Measurements from ENCODE around the gene PPM1N. TPM values are rescaled to one million over a fixed set of nuclear protein-coding genes. Genes with fewer than 3 reads are reported as not detected.

PPM1N gene
- total RNA-seq, 1 donor from 2014 or later: 2.2 TPM

DNA sequence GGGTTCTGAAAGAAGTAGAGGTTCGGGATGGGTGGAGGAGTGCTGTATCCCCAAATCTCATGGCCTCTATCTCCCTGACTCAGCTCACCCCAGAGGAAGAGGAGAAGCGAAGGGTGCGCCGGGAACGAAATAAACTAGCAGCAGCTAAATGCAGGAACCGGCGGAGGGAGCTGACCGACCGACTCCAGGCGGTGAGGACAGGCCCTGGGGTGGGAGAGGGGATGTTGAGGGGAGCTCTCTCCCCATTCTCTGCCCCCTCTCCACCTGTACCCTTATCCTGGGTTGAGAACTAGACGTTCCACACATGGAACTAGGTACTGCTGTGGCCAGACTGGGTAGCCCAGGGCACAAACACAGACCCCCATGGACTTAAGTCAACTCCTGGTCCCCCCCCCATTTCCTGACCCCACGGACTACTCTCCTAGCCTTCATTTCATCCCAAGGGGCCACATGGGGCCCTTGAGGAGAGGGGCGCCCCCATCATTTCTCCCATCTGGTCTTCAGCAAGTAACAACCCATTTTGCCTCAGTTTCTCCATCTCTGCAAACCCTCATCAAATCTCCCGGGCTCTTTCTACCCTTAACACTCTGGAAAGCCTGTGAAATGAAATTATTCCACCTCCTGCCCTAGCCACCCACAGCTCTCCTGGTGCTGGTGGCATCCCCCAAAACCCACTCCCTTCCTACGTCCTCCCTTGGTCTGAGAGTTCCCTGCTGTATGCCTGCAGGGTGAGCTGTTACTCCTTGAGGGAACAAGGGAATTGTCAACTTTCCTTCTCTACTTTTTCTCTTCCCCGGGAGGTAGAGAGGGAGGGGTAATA is 26.9 kb upstream of the PPM1N start:
- no peaks in the 10 kb centered on the region for H3K36me3 ChIP-seq
- no peaks in the 10 kb centered on the region for H3K9me3 ChIP-seq
- no peaks in the 10 kb centered on the region for H3K27me3 ChIP-seq
- H3K4me3 ChIP-seq: no peak overlapping the region
- H3K27ac ChIP-seq: no peak overlapping the region
- TF ChIP-seq, protein P1, sequence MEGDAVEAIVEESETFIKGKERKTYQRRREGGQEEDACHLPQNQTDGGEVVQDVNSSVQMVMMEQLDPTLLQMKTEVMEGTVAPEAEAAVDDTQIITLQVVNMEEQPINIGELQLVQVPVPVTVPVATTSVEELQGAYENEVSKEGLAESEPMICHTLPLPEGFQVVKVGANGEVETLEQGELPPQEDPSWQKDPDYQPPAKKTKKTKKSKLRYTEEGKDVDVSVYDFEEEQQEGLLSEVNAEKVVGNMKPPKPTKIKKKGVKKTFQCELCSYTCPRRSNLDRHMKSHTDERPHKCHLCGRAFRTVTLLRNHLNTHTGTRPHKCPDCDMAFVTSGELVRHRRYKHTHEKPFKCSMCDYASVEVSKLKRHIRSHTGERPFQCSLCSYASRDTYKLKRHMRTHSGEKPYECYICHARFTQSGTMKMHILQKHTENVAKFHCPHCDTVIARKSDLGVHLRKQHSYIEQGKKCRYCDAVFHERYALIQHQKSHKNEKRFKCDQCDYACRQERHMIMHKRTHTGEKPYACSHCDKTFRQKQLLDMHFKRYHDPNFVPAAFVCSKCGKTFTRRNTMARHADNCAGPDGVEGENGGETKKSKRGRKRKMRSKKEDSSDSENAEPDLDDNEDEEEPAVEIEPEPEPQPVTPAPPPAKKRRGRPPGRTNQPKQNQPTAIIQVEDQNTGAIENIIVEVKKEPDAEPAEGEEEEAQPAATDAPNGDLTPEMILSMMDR (IDR thresholded peaks at IDR 0.05): no peak
- H3K4me1 ChIP-seq: peaks cover 6 to 16% of the 10 kb centered on the region in 2 donors
- DNase-seq (ENCODE audit: low spot score in 2 of 2): peak in 1 of 2 donors; percentile 71
- intact Hi-C loops (cut with DNase I): no loop called here

DNA sequence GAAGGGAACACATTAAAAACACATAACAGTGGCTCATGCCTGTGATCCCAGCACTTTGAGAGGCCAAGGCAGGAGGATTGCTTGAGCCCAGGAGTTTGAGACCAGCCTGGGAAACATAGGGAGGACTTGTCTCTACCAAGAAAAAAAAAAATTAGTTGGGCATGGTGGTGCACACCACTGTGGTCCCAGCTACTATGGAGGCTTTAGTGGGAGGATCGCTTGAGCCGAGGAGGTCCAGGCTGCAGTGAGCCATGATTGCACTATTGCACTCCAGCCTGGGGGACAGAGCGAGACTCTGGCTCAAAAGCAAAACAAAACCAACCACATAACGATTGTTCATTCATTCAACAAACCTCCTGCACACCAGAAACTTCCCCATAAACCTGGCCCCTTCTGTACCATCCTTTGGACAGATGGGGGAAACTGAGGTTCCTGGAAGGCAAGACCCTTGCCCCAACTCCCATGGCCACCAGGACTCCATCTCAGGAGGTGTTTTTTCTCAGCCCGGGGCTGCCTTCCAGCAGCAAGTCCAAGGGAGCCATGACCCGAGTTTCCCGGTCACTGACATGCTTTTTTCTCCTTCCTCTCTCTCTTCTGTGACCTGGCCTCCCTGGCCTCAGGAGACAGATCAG is 26.2 kb upstream of the PPM1N start:
- Histone ChIP-seq H3K4me1 (peaks cover 6 to 16% of the 10 kb centered on the region in 2 donors), H3K27ac (no peak overlapping the region)
- TF ChIP-seq, protein P1 (IDR thresholded peaks at IDR 0.05): no peak

DNA sequence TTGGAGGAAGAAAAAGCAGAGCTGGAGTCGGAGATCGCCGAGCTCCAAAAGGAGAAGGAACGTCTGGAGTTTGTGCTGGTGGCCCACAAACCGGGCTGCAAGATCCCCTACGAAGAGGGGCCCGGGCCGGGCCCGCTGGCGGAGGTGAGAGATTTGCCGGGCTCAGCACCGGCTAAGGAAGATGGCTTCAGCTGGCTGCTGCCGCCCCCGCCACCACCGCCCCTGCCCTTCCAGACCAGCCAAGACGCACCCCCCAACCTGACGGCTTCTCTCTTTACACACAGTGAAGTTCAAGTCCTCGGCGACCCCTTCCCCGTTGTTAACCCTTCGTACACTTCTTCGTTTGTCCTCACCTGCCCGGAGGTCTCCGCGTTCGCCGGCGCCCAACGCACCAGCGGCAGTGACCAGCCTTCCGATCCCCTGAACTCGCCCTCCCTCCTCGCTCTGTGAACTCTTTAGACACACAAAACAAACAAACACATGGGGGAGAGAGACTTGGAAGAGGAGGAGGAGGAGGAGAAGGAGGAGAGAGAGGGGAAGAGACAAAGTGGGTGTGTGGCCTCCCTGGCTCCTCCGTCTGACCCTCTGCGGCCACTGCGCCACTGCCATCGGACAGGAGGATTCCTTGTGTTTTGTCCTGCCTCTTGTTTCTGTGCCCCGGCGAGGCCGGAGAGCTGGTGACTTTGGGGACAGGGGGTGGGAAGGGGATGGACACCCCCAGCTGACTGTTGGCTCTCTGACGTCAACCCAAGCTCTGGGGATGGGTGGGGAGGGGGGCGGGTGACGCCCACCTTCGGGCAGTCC is 25.5 kb upstream of the PPM1N start:
- TF ChIP-seq, protein P1 (IDR thresholded peaks at IDR 0.05): no peak
- H3K4me1 ChIP-seq: peaks cover 3 to 18% of the 10 kb centered on the region in 2 donors
- no peak overlapping the region for H3K27ac ChIP-seq
- intact Hi-C loops (cut with DNase I): no loop called here
- H3K36me3 ChIP-seq: no peaks in the 10 kb centered on the region
- H3K27me3 ChIP-seq: no peaks in the 10 kb centered on the region
- no peak overlapping the region for H3K4me3 ChIP-seq
- no peaks in the 10 kb centered on the region for H3K9me3 ChIP-seq
- peak in 1 of 2 donors; percentile 76 for DNase-seq (ENCODE audit: low spot score in 2 of 2)

More for the DNA sequence above, 26.2 kb upstream of the PPM1N start:
- intact Hi-C loops (cut with DNase I): no loop called here
- Histone ChIP-seq H3K4me3 (no peak overlapping the region), H3K36me3 (no peaks in the 10 kb centered on the region), H3K9me3 (no peaks in the 10 kb centered on the region), H3K27me3 (no peaks in the 10 kb centered on the region)
- peak in 1 of 2 donors; percentile 56 for DNase-seq (ENCODE audit: low spot score in 2 of 2)

DNA sequence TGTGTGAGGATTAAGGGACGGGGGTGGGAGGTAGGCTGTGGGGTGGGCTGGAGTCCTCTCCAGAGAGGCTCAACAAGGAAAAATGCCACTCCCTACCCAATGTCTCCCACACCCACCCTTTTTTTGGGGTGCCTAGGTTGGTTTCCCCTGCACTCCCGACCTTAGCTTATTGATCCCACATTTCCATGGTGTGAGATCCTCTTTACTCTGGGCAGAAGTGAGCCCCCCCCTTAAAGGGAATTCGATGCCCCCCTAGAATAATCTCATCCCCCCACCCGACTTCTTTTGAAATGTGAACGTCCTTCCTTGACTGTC is 24.9 kb upstream of the PPM1N start:
- H3K36me3 ChIP-seq: no peaks in the 10 kb centered on the region
- intact Hi-C loops (cut with DNase I): no loop called here
- H3K4me1 ChIP-seq: peaks cover 3 to 16% of the 10 kb centered on the region in 2 donors
- TF ChIP-seq, protein P1 (IDR thresholded peaks at IDR 0.05): no peak
- H3K4me3 ChIP-seq: no peak overlapping the region
- no peak for DNase-seq (ENCODE audit: low spot score in 2 of 2)
- H3K9me3 ChIP-seq: no peaks in the 10 kb centered on the region
- no peaks in the 10 kb centered on the region for H3K27me3 ChIP-seq
- H3K27ac ChIP-seq: no peak overlapping the region

DNA sequence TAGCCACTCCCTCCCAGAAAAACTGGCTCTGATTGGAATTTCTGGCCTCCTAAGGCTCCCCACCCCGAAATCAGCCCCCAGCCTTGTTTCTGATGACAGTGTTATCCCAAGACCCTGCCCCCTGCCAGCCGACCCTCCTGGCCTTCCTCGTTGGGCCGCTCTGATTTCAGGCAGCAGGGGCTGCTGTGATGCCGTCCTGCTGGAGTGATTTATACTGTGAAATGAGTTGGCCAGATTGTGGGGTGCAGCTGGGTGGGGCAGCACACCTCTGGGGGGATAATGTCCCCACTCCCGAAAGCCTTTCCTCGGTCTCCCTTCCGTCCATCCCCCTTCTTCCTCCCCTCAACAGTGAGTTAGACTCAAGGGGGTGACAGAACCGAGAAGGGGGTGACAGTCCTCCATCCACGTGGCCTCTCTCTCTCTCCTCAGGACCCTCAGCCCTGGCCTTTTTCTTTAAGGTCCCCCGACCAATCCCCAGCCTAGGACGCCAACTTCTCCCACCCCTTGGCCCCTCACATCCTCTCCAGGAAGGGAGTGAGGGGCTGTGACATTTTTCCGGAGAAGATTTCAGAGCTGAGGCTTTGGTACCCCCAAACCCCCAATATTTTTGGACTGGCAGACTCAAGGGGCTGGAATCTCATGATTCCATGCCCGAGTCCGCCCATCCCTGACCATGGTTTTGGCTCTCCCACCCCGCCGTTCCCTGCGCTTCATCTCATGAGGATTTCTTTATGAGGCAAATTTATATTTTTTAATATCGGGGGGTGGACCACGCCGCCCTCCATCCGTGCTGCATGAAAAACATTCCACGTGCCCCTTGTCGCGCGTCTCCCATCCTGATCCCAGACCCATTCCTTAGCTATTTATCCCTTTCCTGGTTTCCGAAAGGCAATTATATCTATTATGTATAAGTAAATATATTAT is 24.3 kb upstream of the PPM1N start:
- TF ChIP-seq, protein P1 (IDR thresholded peaks at IDR 0.05): no peak
- no peak overlapping the region for H3K4me3 ChIP-seq
- no peaks in the 10 kb centered on the region for H3K27me3 ChIP-seq
- peaks cover 3 to 11% of the 10 kb centered on the region in 2 donors for H3K4me1 ChIP-seq
- intact Hi-C loops (cut with DNase I): no loop called here
- no peak for DNase-seq (ENCODE audit: low spot score in 2 of 2)
- H3K36me3 ChIP-seq: no peaks in the 10 kb centered on the region
- no peak overlapping the region for H3K27ac ChIP-seq
- H3K9me3 ChIP-seq: no peaks in the 10 kb centered on the region
